GM18505 (cell line): ENCODE data around the gene B9D2.
"Not testable (repeated sequence)": the region's sequence is repeated elsewhere in the genome, so short reads cannot be mapped to it uniquely, and the experiment has no call there.

Experiments
- ATAC-seq: cut with Tn5 transposase; IDR thresholded peaks from one replicate; pipeline ENCODE4 v1.9.1; 2021; ENCODE audit not compliant: unreplicated experiment
- POLR2A ChIP-seq: IDR thresholded peaks from 4 replicates; pipeline ENCODE4 v1.6.1; 2011; ENCODE audit warnings: borderline replicate concordance; ENCODE audit not compliant: insufficient read depth, insufficient read length; ENCODE audit errors: extremely low read depth

Gene B9D2

GRCh38 chr19:41376241-41376997 is 12.5 kb upstream of the B9D2 start, which contains the start of gene TMEM91:
TSS of gene TMEM91 (plus strand) at chr19:41376533. CDS start at chr19:41378310, 1,777 bp downstream.
- no peak for ATAC-seq
- TF ChIP-seq POLR2A, result no peak

GRCh38 chr19:41373993-41374392 is 10.0 kb upstream of the B9D2 start:
- TF ChIP-seq POLR2A, result no peak
- ATAC-seq, result no peak

GRCh38 chr19:41372501-41372900 is 8.6 kb upstream of the B9D2 start:
- ATAC-seq, result no peak
- TF ChIP-seq POLR2A, result no peak

GRCh38 chr19:41371541-41371940 is 7.6 kb upstream of the B9D2 start:
- TF ChIP-seq POLR2A, result no peak
- no peak for ATAC-seq

- not testable (repeated sequence) for ATAC-seq
These were observed 7.2 kb upstream of the B9D2 start for GRCh38 chr19:41371119-41371518.

GRCh38 chr19:41369769-41370168 is 5.8 kb upstream of the B9D2 start:
- TF ChIP-seq POLR2A, result no peak
- no peak for ATAC-seq

GRCh38 chr19:41367848-41368301 is 3.9 kb upstream of the B9D2 start:
- no peak for ATAC-seq
- TF ChIP-seq POLR2A, result no peak

GRCh38 chr19:41366089-41366488 is 2.1 kb upstream of the B9D2 start:
- TF ChIP-seq POLR2A, result no peak
- ATAC-seq, result no peak

GRCh38 chr19:41364524-41365391 is 809 bp upstream of the B9D2 start:
- TF ChIP-seq POLR2A, result no peak
- no peak for ATAC-seq

- TF ChIP-seq POLR2A, result no peak
- no peak for ATAC-seq
These were observed 587 bp downstream of the B9D2 start for GRCh38 chr19:41363371-41363752.

- no peak for TF ChIP-seq POLR2A
- ATAC-seq, result no peak
These were observed 1.7 kb downstream of the B9D2 start for GRCh38 chr19:41362143-41362847.

GRCh38 chr19:41359741-41360140 is 4.2 kb downstream of the B9D2 start:
- no peak for TF ChIP-seq POLR2A
- no peak for ATAC-seq

GRCh38 chr19:41357746-41358145 is 6.2 kb downstream of the B9D2 start:
- no peak for ATAC-seq
- no peak for TF ChIP-seq POLR2A
